OCI-LY7 (cell line): ENCODE data around the gene NCAM2. TPM values are rescaled to one million over a fixed set of nuclear protein-coding genes. Genes with fewer than 3 reads are reported as not detected.

Source experiments
- BruUV-seq: library from RNA; stranded (reverse); fragments of 400-500 nt; replicated peaks from 2 replicates; lab custom pipeline; 2021; lab: Mats Ljungman, UMichigan
- CTCF ChIA-PET: fragments of 300-600 bp; sonication (Branson Sonifier 250); formaldehyde crosslinking; loops from one replicate; lab custom pipeline; 2022; ENCODE audit warnings: antibody characterized with exemption; ENCODE audit not compliant: unreplicated experiment; lab: Charles Lee
- POLR2A ChIA-PET: fragments of 300-600 bp; sonication (Branson Sonifier 250); formaldehyde crosslinking; loops from one replicate; lab custom pipeline; 2022; ENCODE audit warnings: antibody characterized with exemption; lab: Charles Lee
- DNase-seq: peaks from one replicate; pipeline ENCODE4 v3.0.0-alpha.2; 2015; ENCODE audit warnings: low spot score
- H2AFZ ChIP-seq: fragments of 200-600 bp; sonication (generic), shearing (Covaris generic); 2 replicates; pipeline ENCODE4 v1.6.1; 2014; ENCODE audit warnings: mild to moderate bottlenecking, antibody characterized with exemption, low read length, moderate library complexity
- H3K27ac ChIP-seq: fragments of 200-600 bp; sonication (generic); 2 replicates; pipeline ENCODE4 v1.5.1; 2014; ENCODE audit warnings: mixed run types, low read depth, mild to moderate bottlenecking, moderate library complexity, low read length, inconsistent platforms; ENCODE audit not compliant: poor library complexity, severe bottlenecking
- H3K36me3 ChIP-seq: fragments of 200-600 bp; sonication (generic); 2 replicates; pipeline ENCODE4 v1.6.1; 2014; ENCODE audit warnings: mild to moderate bottlenecking, antibody characterized with exemption, low read length, moderate library complexity, mixed read lengths; ENCODE audit not compliant: insufficient read depth
- H3K4me1 ChIP-seq: fragments of 200-600 bp; sonication (generic); 2 replicates; pipeline ENCODE4 v1.5.1; 2014; ENCODE audit warnings: mild to moderate bottlenecking, low read length; ENCODE audit not compliant: insufficient read depth, poor library complexity, severe bottlenecking
- H3K4me2 ChIP-seq: fragments of 200-600 bp; sonication (generic); 2 replicates; pipeline ENCODE4 v1.6.1; 2014; ENCODE audit warnings: mild to moderate bottlenecking, low read length
- H3K4me3 ChIP-seq: fragments of 200-600 bp; sonication (generic); 2 replicates; pipeline ENCODE4 v1.5.1; 2014; ENCODE audit warnings: mild to moderate bottlenecking, low read depth, low read length; ENCODE audit not compliant: poor library complexity, severe bottlenecking
- H3K79me2 ChIP-seq: fragments of 200-600 bp; sonication (generic); 2 replicates; pipeline ENCODE4 v1.6.1; 2016; ENCODE audit warnings: low read depth, mild to moderate bottlenecking, low read length, moderate library complexity, mixed read lengths; ENCODE audit not compliant: insufficient read depth
- H3K9me2 ChIP-seq: fragments of 200-600 bp; sonication (generic); 2 replicates; pipeline ENCODE4 v1.6.1; 2016; ENCODE audit warnings: mild to moderate bottlenecking, low read length, mixed read lengths; ENCODE audit not compliant: insufficient read depth
- H3K9me3 ChIP-seq: fragments of 200-600 bp; sonication (generic); 2 replicates; pipeline ENCODE4 v1.6.1; 2014; ENCODE audit warnings: mild to moderate bottlenecking, mixed run types, low read length, mixed read lengths
- H4K20me1 ChIP-seq: fragments of 200-600 bp; sonication (generic); 2 replicates; pipeline ENCODE4 v1.6.1; 2014; ENCODE audit warnings: mild to moderate bottlenecking, antibody characterized with exemption, low read length, moderate library complexity, mixed read lengths; ENCODE audit not compliant: insufficient read depth
- EZH2phosphoT487 ChIP-seq: fragments of 200-600 bp; sonication (generic); IDR thresholded peaks from 2 replicates; pipeline ENCODE4 v1.6.1; 2018; ENCODE audit warnings: low read depth, borderline replicate concordance, mild to moderate bottlenecking, mixed run types, antibody characterized with exemption, low read length, moderate library complexity, mixed read lengths
- intact Hi-C: fragments of 100-400 bp; cut with micrococcal nuclease; formaldehyde crosslinking; loops from one replicate; pipeline ENCODE4 v1.10.0; 2022; ENCODE audit not compliant: unreplicated experiment
- total RNA-seq, 2 experiments: library from RNA; depleted of rRNA in 1 of 2; stranded (reverse); fragments of >200 nt in 1 of 2; shearing (Covaris generic) in 1 of 2; gene quantifications; 2 replicates each; pipeline ENCODE4 v1.2.3, GENCODE V29; 2014 to 2022
- TF ChIP-seq, protein P1 (sequence below): fragments of 200-600 bp; sonication (generic); conservative IDR thresholded peaks from 2 replicates; pipeline ENCODE4 v1.5.1; 2014; ENCODE audit warnings: mild to moderate bottlenecking, antibody characterized with exemption, low read length, moderate library complexity, mixed read lengths

Gene NCAM2
- total RNA-seq, 2 experiments from 2014 or later, result not detected

DNA sequence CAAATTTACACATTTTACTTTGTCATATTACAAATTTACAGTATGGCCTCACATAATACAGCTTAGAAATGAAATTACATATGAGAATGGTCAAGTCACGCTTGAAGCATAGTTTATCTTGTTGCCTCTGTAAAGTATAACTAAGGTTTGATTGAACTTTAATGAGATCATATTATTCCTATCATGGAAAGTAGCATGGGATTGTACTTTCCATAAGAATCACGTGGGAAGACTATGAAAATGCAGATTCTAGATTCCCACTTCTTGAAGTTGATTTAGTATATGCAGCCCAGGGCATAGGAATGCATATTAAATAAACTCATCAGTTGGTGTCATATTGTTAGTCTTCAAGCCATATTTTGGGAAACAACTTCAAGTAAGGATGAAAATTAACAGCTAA is 342.8 kb downstream of the NCAM2 start:
- ChIA-PET POLR2A (interaction anchor here (0.9 kb wide), 1 partner anchor 1455 kb away, joined by 3 read pairs; no protein-coding TSS in a partner anchor), CTCF (no interaction called here)
- H3K4me1 ChIP-seq, result no peaks in the 10 kb centered on the region
- H3K4me2 ChIP-seq, result no peak overlapping the region
- H3K9me2 ChIP-seq, result no peaks in the 10 kb centered on the region
- no peak overlapping the region for H3K27ac ChIP-seq
- no peak for TF ChIP-seq EZH2phosphoT487
- TF ChIP-seq, protein P1, sequence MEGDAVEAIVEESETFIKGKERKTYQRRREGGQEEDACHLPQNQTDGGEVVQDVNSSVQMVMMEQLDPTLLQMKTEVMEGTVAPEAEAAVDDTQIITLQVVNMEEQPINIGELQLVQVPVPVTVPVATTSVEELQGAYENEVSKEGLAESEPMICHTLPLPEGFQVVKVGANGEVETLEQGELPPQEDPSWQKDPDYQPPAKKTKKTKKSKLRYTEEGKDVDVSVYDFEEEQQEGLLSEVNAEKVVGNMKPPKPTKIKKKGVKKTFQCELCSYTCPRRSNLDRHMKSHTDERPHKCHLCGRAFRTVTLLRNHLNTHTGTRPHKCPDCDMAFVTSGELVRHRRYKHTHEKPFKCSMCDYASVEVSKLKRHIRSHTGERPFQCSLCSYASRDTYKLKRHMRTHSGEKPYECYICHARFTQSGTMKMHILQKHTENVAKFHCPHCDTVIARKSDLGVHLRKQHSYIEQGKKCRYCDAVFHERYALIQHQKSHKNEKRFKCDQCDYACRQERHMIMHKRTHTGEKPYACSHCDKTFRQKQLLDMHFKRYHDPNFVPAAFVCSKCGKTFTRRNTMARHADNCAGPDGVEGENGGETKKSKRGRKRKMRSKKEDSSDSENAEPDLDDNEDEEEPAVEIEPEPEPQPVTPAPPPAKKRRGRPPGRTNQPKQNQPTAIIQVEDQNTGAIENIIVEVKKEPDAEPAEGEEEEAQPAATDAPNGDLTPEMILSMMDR, result no peak
- H3K9me3 ChIP-seq, result peaks cover 43% of the 10 kb centered on the region; the same call in 1 of the 2 replicates
- no TSS peak for BruUV-seq
- intact Hi-C loops, result no loop called here
- H3K79me2 ChIP-seq, result no peaks in the 10 kb centered on the region
- H2AFZ ChIP-seq, result no peak overlapping the region
- no peak overlapping the region for H3K4me3 ChIP-seq
- no peaks in the 10 kb centered on the region for H3K36me3 ChIP-seq
- no peaks in the 10 kb centered on the region for H4K20me1 ChIP-seq
- DNase-seq, result no peak

DNA sequence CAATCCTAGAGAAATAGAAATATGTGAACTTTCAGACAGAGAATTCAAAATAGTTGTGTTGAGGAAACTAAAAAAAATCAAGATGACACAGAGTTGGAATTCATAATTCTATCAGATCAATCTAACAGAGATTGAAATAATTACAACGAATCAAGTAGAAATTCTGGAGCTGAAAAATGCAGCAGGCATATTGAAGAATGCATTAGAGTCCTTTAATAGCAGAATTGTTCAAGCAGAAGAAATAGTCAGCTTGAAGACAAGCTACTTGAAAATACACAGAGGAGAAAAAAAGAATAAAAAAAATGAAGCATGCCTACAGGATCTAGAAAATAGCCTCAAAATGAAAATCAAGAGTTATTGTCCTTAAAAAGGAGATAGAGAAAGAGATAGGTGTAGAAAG is 347.1 kb downstream of the NCAM2 start:
- DNase-seq, result no peak
- H3K9me2 ChIP-seq, result no peaks in the 10 kb centered on the region
- H3K36me3 ChIP-seq, result no peaks in the 10 kb centered on the region
- H3K79me2 ChIP-seq, result no peaks in the 10 kb centered on the region
- H3K4me3 ChIP-seq, result no peak overlapping the region
- POLR2A ChIA-PET, result no interaction called here
- intact Hi-C loops, result no loop called here
- no TSS peak for BruUV-seq
- H2AFZ ChIP-seq, result no peak overlapping the region
- CTCF ChIA-PET, result no interaction called here
- peaks cover 37% of the 10 kb centered on the region; the same call in 1 of the 2 replicates for H3K9me3 ChIP-seq
- no peaks in the 10 kb centered on the region for H3K4me1 ChIP-seq
- TF ChIP-seq, protein P1, result no peak
- no peak for TF ChIP-seq EZH2phosphoT487
- no peak overlapping the region for H3K4me2 ChIP-seq
- H3K27ac ChIP-seq, result no peak overlapping the region
- H4K20me1 ChIP-seq, result no peaks in the 10 kb centered on the region

DNA sequence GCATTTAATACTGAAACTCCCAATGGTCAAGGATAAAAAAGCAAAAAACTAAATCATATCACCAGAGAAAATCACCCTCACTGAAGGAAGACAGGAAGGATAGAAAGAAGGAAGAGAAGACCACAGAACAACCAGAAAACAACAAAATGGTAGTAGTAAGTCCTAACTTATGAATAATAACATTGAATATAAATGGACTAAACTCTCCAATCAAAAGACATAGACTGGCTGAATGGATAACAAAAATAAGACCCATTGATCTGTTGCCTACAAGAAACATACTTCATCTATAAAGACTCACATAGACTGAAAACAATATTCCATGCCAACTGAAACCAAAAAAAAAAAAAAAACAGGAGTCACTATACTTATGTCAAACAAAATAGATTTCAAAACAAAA is 347.7 kb downstream of the NCAM2 start:
- Histone ChIP-seq H4K20me1 (no peaks in the 10 kb centered on the region), H3K27ac (no peak overlapping the region), H3K79me2 (no peaks in the 10 kb centered on the region), H2AFZ (no peak overlapping the region), H3K9me2 (no peaks in the 10 kb centered on the region), H3K36me3 (no peaks in the 10 kb centered on the region), H3K4me3 (no peak overlapping the region), H3K9me3 (peaks cover 32% of the 10 kb centered on the region; the same call in 1 of the 2 replicates), H3K4me1 (no peaks in the 10 kb centered on the region), H3K4me2 (no peak overlapping the region)
- ChIA-PET CTCF (no interaction called here), POLR2A (interaction anchor here (0.7 kb wide), 1 partner anchor 428 kb away, joined by 3 read pairs; no protein-coding TSS in a partner anchor)
- no peak for TF ChIP-seq EZH2phosphoT487
- TF ChIP-seq, protein P1, result no peak
- no TSS peak for BruUV-seq
- intact Hi-C loops, result no loop called here
- no peak for DNase-seq
